ENCODE results near the gene UCKL1. TPM values are rescaled to one million over a fixed set of nuclear protein-coding genes. Genes with fewer than 3 reads are reported as not detected.

UCKL1 gene
- total RNA-seq, 3 donors from 2014 or later: 24.2 to 44.9 (median 36.3) TPM

DNA sequence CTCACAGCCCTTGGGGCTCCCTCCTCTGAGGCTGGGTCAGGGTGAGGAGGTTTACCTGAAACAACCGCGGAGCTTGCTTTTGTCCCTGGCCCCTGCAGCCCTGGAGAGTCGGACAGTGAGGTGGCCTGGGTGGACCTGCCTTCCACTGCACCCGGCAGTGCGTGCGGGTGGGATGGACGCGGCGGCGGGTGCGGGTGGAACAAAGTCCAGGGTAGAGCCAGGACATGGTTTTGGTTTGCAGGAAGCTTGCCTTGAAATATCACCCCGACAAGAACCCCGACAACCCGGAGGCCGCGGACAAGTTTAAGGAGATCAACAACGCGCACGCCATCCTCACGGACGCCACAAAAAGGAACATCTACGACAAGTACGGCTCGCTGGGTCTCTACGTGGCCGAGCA lies 27.1 kb downstream of the UCKL1 start:
- peaks cover 4% of the 10 kb centered on the region for H3K36me3 ChIP-seq
- no peak for TF ChIP-seq POLR2AphosphoS5 (IDR thresholded peaks at IDR 0.05)
- TF ChIP-seq, protein P1, sequence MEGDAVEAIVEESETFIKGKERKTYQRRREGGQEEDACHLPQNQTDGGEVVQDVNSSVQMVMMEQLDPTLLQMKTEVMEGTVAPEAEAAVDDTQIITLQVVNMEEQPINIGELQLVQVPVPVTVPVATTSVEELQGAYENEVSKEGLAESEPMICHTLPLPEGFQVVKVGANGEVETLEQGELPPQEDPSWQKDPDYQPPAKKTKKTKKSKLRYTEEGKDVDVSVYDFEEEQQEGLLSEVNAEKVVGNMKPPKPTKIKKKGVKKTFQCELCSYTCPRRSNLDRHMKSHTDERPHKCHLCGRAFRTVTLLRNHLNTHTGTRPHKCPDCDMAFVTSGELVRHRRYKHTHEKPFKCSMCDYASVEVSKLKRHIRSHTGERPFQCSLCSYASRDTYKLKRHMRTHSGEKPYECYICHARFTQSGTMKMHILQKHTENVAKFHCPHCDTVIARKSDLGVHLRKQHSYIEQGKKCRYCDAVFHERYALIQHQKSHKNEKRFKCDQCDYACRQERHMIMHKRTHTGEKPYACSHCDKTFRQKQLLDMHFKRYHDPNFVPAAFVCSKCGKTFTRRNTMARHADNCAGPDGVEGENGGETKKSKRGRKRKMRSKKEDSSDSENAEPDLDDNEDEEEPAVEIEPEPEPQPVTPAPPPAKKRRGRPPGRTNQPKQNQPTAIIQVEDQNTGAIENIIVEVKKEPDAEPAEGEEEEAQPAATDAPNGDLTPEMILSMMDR (IDR thresholded peaks at IDR 0.05): no peak
- TF ChIP-seq POLR2A (IDR thresholded peaks at IDR 0.05): no peak
- no peaks in the 10 kb centered on the region for H3K4me1 ChIP-seq
- H3K4me3 ChIP-seq: no peak overlapping the region
- no peaks in the 10 kb centered on the region for H3K27me3 ChIP-seq
- no peak overlapping the region for H3K27ac ChIP-seq
- DNase-seq (ENCODE audit: low spot score in 2 of 2): no peak
- intact Hi-C loops (cut with DNase I; ENCODE audit: low total_unique reads): no loop called here
- H3K9me3 ChIP-seq: no peaks in the 10 kb centered on the region

DNA sequence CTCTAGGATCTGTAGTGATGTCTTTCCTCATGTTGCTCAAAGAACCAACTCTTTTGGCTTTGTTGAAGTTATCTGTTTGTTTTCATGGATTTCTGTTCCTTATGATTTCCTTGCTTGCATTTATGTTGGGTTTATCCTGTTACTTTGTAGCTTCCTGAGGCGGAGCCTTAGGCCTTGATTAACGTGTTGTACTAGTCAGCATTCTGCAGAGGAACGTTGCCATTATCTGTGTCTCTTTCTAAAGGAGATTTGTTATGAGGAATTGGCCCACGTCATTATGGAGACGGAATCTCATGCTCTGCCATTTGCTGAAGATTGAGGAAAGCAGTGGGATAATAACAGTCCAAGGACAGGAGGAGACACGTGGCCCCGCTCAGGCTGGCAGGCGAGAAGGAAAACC lies 29.9 kb downstream of the UCKL1 start:
- Histone ChIP-seq H3K36me3 (peaks cover 4% of the 10 kb centered on the region), H3K4me1 (no peaks in the 10 kb centered on the region), H3K27me3 (no peaks in the 10 kb centered on the region), H3K9me3 (no peaks in the 10 kb centered on the region), H3K4me3 (no peak overlapping the region), H3K27ac (no peak overlapping the region)
- DNase-seq (ENCODE audit: low spot score in 2 of 2): no peak
- intact Hi-C loops (cut with DNase I; ENCODE audit: low total_unique reads): no loop called here
- TF ChIP-seq POLR2A (IDR thresholded peaks at IDR 0.05) (no peak), POLR2AphosphoS5 (IDR thresholded peaks at IDR 0.05) (no peak)
- TF ChIP-seq, protein P1 (IDR thresholded peaks at IDR 0.05): no peak

DNA sequence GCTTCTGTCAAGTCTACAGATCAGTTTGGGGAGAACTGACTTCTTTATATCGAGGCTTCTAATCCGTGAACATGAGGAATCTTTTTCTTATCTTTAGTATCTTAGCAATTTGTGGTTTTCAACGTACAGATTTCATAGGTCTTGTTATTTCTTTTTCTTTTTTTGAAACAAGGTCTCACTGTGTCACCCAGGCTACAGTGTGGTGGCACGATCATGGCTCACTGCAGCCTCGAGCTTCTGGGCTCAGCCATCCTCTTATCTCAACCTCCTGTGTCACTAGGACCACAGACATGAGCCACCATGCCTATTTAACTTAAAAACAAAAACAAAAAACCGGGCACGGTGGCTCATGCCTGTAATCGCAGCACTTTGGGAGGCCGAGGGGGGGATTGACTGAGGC lies 32.0 kb downstream of the UCKL1 start:
- peaks cover 4% of the 10 kb centered on the region for H3K36me3 ChIP-seq
- no peak overlapping the region for H3K27ac ChIP-seq
- H3K4me3 ChIP-seq: no peak overlapping the region
- DNase-seq (ENCODE audit: low spot score in 2 of 2): no peak
- H3K9me3 ChIP-seq: no peaks in the 10 kb centered on the region
- intact Hi-C loops (cut with DNase I; ENCODE audit: low total_unique reads): no loop called here
- H3K27me3 ChIP-seq: no peaks in the 10 kb centered on the region
- TF ChIP-seq POLR2AphosphoS5 (IDR thresholded peaks at IDR 0.05): no peak
- TF ChIP-seq, protein P1 (IDR thresholded peaks at IDR 0.05): no peak
- H3K4me1 ChIP-seq: no peaks in the 10 kb centered on the region

DNA sequence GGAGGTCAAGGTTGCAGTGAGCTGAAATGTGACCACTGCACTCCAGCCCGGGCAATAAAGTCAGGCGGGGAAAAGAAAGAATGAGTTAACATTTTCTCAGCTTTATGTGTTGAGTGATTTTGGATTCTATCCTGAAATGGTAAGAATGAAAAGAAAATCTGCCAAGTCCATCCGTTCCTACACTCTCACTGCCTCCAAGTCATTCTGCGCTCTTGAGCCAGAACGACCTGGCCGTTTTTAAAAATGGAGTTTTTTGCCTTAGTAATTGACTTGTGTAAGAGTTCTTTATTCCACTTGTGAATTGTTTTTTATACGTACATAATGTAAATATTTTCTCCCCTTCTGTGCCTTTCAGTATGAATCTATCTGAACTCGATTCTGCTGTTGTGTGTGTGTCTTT lies 32.6 kb downstream of the UCKL1 start:
- H3K4me1 ChIP-seq: no peaks in the 10 kb centered on the region
- peaks cover 4% of the 10 kb centered on the region for H3K36me3 ChIP-seq
- H3K4me3 ChIP-seq: no peak overlapping the region
- no peaks in the 10 kb centered on the region for H3K27me3 ChIP-seq
- H3K27ac ChIP-seq: no peak overlapping the region
- H3K9me3 ChIP-seq: no peaks in the 10 kb centered on the region
- no peak for TF ChIP-seq POLR2A (IDR thresholded peaks at IDR 0.05)
- TF ChIP-seq POLR2AphosphoS5 (IDR thresholded peaks at IDR 0.05): no peak
- TF ChIP-seq, protein P1 (IDR thresholded peaks at IDR 0.05): no peak
- intact Hi-C loops (cut with DNase I; ENCODE audit: low total_unique reads): no loop called here
- DNase-seq (ENCODE audit: low spot score in 2 of 2): no peak

DNA sequence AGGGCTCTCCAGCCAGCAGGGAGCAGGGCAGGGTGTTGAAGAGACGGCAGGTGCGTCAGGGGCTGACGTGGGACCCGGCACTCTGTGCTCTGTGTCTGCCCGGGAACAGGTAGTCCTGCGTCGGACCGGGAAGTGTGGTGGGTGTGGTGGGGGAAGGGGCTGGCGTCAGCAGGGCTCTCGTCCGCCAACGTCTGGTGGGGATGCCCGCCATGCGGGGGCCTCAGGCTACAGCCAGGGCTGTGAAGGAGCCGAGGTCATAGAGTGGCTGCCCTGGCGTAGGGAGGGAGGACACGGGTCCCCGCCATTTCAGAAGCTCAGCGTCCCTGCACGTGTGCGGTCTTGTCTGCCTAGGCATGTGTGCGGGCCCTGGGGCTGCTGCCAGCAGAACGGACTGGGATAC lies 36.0 kb downstream of the UCKL1 start:
- DNase-seq (ENCODE audit: low spot score in 2 of 2): no peak
- Histone ChIP-seq H3K4me3 (no peak overlapping the region), H3K9me3 (no peaks in the 10 kb centered on the region), H3K27ac (no peak overlapping the region), H3K27me3 (no peaks in the 10 kb centered on the region), H3K36me3 (no peaks in the 10 kb centered on the region), H3K4me1 (no peaks in the 10 kb centered on the region)
- intact Hi-C loops (cut with DNase I; ENCODE audit: low total_unique reads): no loop called here
- TF ChIP-seq POLR2A (IDR thresholded peaks at IDR 0.05): no peak
- TF ChIP-seq, protein P1 (IDR thresholded peaks at IDR 0.05): no peak
- TF ChIP-seq POLR2AphosphoS5 (IDR thresholded peaks at IDR 0.05): no peak
